ENCODE results near the gene MIDN. TPM values are rescaled to one million over a fixed set of nuclear protein-coding genes. Genes with fewer than 3 reads are reported as not detected.

The MIDN gene
- total RNA-seq, 2 experiments from 2014 or later: 86.2 to 88.6 TPM

DNA sequence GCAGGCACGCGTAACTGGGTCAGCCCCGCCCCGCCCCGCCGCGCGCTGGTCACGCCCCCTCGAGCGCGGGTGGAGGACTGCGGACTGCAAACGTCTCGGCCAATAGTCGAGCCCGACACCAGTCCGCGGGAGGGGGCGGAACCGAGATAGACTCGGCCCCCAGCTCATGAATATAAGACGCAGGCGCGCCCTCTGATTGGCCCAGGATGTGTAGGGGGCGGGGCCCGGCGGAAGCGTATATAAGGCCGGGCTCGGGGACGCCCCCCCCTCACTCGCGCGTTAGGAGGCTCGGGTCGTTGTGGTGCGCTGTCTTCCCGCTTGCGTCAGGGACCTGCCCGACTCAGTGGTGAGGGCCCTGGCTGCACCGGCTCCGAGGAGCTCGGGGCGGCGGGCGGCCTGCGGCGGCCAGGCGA is 20.7 kb downstream of the MIDN start, which contains the start of gene CIRBP:
Gene CIRBP (plus strand): TSS at position 268 of the 413 bp plus-strand sequence. CDS start 1,602 bp downstream, outside the sequence.
- CTCF ChIA-PET: interaction anchor here (0.6 to 11.2 kb wide), 7 partner anchors 11 to 240 kb away, joined by 3 to 412 read pairs (median 6); partner anchors contain the start of genes ATP5F1D and REEP6

DNA sequence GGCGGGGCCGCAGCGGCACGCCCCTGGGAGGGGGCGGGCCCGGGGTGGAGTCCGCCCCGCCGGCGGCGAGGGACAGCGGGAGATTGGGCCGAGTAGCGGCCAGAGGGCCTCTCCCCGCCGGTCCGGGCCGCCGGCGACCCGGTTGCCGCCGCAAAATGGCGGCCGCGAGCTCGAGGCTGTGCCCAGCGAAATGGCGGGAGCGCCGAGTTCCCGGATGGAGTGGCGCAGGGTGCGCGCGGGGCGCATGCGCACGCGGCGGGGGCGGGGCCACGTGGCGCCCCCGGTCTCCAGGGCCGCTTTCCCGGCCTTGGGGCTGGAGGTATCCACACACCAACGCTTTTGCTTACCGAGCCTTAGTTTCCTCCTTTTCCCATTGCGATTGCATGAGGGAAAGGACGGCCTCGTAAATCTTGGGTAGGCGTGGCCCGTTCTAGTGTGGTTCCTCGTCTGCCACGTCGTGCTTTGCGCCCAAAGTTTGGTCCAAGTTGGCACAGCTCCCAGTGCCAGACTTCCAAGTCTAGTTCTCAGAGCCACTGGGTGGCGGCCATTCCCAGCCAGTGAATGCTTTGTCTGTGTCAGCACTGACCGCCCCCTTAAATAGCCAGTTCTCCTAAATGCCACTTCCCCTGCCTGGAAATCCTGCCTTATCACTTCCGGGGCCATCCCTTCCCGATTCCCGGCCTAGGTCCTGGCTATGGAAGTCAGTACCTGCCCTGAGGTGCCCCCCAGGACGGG is 21.3 kb downstream of the MIDN start:
- peak; percentile 89 for DNase-seq
- POLR2A ChIA-PET: interaction anchor here (0.6 to 10.9 kb wide), 48 partner anchors 9 to 627 kb away, joined by 3 to 266 read pairs (median 6); partner anchors contain the start of genes ABCA7, ARHGAP45, ATP5F1D and CBARP
- H3K36me3 Mint-ChIP-seq (ENCODE audit: low read depth): peaks cover 44% of the 10 kb centered on the region
- CTCF ChIA-PET: interaction anchor here (1.0 to 11.2 kb wide), 6 partner anchors 10 to 240 kb away, joined by 3 to 412 read pairs (median 8); partner anchors contain the start of gene ATP5F1D
- peak overlapping the region; percentile 85 for H3K27ac Mint-ChIP-seq
- no peaks in the 10 kb centered on the region for H3K9me3 Mint-ChIP-seq
- peaks cover 71% of the 10 kb centered on the region for H3K4me1 Mint-ChIP-seq
- peaks cover 3% of the 10 kb centered on the region for H3K27me3 Mint-ChIP-seq
- peak overlapping the region; percentile 91 for H3K4me3 Mint-ChIP-seq

More for the DNA sequence above, 20.7 kb downstream of the MIDN start, which contains the start of gene CIRBP:
- POLR2A ChIA-PET: interaction anchor here (0.6 to 10.9 kb wide), 55 partner anchors 10 to 628 kb away, joined by 3 to 266 read pairs (median 6); partner anchors contain the start of genes ABCA7, ARHGAP45, ATP5F1D and CBARP
- peak within 1 kb of the TSS; percentile 91 for H3K4me3 Mint-ChIP-seq
- H3K27ac Mint-ChIP-seq: peak within 1 kb of the TSS; percentile 85
- DNase-seq: peak; percentile 100
- H3K36me3 Mint-ChIP-seq (ENCODE audit: low read depth): peaks cover 41% of the 10 kb centered on the region
- no peaks in the 10 kb centered on the region for H3K9me3 Mint-ChIP-seq
- peaks cover 70% of the 10 kb centered on the region for H3K4me1 Mint-ChIP-seq
- peaks cover 3% of the 10 kb centered on the region for H3K27me3 Mint-ChIP-seq

DNA sequence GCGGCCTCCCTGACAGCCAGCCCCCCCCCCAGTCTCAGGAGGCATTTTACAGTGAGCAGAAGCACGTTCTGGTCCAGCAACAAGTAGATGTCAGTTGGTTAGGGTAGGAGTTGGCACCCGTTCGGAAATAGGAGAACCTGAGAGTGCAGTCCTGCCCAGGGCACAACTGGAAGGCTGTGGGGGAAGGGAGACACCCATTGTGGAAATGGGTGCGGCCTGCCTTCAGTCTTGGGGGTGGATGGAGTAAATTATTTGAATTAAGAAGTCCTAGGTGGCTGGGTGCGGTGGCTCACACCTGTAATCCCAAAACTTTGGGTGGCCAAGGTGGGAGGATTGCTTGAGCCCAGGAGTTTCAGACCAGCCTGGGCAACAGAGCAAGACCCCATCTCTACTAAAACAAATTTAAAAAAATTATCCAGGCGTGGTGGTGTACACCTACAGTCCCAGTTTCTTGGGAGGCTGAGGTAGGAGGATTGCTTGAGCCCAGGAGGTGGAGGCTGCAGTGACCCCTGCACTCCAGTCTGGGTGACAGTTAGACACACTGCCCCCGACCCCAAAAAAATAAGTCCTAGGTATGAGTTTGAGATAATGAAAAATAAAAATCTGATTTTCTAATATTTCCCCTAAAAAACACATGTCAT is 21.9 kb downstream of the MIDN start:
- Mint-ChIP-seq H3K4me3 (peak overlapping the region; percentile 91), H3K27ac (peak overlapping the region; percentile 85), H3K4me1 (peaks cover 67% of the 10 kb centered on the region), H3K36me3 (ENCODE audit: low read depth) (peaks cover 45% of the 10 kb centered on the region), H3K9me3 (no peaks in the 10 kb centered on the region), H3K27me3 (peaks cover 3% of the 10 kb centered on the region)
- ChIA-PET CTCF (no interaction called here), POLR2A (interaction anchor here (0.9 to 5.4 kb wide), 7 partner anchors 12 to 382 kb away, joined by 3 to 266 read pairs (median 20); partner anchors contain the start of genes ARHGAP45, ATP5F1D, CNN2 and TCF3)
- DNase-seq: no peak

DNA sequence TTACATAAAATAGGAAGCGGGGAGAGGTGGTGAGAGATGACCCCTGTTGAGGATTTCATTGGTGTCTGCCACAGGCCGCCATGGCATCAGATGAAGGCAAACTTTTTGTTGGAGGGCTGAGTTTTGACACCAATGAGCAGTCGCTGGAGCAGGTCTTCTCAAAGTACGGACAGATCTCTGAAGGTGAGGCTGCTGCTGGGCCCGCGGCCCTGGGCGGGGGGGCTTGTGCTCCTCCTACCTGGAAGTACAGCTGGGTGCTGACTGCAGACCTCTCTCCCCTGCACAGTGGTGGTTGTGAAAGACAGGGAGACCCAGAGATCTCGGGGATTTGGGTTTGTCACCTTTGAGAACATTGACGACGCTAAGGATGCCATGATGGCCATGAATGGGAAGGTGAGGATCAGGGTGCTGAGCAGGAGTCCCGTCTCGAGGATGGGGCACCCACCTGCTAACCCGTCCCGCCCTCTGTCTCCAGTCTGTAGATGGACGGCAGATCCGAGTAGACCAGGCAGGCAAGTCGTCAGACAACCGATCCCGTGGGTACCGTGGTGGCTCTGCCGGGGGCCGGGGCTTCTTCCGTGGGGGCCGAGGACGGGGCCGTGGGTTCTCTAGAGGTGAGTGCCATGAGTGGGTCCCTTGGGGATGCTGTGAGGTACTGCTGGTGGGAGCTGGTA is 22.6 kb downstream of the MIDN start:
- ChIA-PET CTCF (interaction anchor here (0.6 to 1.9 kb wide), 3 partner anchors 26 to 138 kb away, joined by 3 to 6 read pairs (median 3); no protein-coding TSS in a partner anchor), POLR2A (interaction anchor here (1.1 to 2.5 kb wide), 3 partner anchors 10 to 30 kb away, joined by 3 to 8 read pairs (median 6); no protein-coding TSS in a partner anchor)
- Mint-ChIP-seq H3K36me3 (ENCODE audit: low read depth) (peaks cover 45% of the 10 kb centered on the region), H3K4me1 (peaks cover 62% of the 10 kb centered on the region), H3K27ac (peak overlapping the region; percentile 85), H3K4me3 (peak overlapping the region; percentile 91), H3K27me3 (peaks cover 3% of the 10 kb centered on the region), H3K9me3 (no peaks in the 10 kb centered on the region)
- DNase-seq: no peak

DNA sequence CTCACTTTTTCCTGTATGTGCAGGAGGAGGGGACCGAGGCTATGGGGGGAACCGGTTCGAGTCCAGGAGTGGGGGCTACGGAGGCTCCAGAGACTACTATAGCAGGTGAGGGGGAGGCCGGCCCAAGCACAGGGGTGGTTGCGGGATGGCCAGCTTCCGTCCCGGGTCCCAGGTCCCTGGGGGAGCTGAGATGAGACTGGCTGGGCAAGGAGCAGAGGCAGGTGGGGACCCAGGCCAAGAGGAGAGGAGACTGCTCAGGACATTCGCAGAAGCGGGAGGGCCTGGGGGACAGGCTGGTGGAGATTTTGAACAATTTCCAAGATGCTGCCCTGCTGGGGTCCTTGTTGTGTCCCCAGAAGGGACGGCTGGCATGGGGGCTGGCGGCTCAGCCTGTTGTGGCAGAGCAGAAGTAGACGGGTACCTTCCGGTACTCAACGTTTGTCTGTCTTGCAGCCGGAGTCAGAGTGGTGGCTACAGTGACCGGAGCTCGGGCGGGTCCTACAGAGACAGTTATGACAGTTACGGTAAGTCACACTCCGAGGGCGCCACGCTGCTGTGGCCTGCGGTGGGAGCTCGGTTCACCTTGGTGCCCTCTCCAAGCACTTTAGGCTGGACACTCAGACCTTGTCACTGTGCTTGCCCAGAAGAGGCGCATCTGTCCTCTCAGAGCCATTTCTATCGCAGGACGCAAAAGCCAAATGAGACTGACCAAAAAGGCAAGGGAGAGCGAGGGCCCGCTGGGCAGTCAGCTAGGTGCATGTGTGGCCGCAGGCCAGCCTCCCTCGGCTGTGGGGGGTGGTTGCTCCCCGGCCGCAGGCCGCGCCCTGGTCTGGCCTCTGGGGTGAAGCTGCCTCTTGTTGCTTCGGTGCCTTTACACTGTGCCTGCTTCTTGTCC is 23.4 kb downstream of the MIDN start:
- DNase-seq: no peak

DNA sequence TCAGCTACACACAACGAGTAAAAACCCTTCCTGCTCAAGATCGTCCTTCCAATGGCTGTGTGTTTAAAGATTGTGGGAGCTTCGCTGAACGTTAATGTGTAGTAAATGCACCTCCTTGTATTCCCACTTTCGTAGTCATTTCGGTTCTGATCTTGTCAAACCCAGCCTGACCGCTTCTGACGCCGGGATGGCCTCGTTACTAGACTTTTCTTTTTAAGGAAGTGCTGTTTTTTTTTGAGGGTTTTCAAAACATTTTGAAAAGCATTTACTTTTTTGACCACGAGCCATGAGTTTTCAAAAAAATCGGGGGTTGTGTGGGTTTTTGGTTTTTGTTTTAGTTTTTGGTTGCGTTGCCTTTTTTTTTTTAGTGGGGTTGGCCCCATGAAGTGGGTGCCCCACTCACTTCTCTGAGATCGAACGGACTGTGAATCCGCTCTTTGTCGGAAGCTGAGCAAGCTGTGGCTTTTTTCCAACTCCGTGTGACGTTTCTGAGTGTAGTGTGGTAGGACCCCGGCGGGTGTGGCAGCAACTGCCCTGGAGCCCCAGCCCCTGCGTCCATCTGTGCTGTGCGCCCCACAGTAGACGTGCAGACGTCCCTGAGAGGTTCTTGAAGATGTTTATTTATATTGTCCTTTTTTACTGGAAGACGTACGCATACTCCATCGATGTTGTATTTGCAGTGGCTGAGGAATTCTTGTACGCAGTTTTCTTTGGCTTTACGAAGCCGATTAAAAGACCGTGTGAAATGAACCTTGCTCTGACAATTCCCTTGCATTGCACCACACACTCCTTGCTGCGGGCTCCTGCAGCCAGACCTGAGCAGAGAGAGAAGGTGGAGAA is 24.3 kb downstream of the MIDN start:
- no peaks in the 10 kb centered on the region for H3K27me3 Mint-ChIP-seq
- ChIA-PET CTCF (interaction anchor here (1.4 to 1.9 kb wide), 3 partner anchors 28 to 111 kb away, joined by 3 to 14 read pairs (median 6); no protein-coding TSS in a partner anchor), POLR2A (interaction anchor here (1.0 to 2.5 kb wide), 6 partner anchors 12 to 380 kb away, joined by 3 to 16 read pairs (median 4); partner anchors contain the start of genes MED16 and RNU6-9)
- DNase-seq: no peak
- peaks cover 52% of the 10 kb centered on the region for H3K36me3 Mint-ChIP-seq (ENCODE audit: low read depth)
- H3K9me3 Mint-ChIP-seq: no peaks in the 10 kb centered on the region
- H3K4me1 Mint-ChIP-seq: peaks cover 60% of the 10 kb centered on the region
- H3K4me3 Mint-ChIP-seq: peak overlapping the region; percentile 41
- H3K27ac Mint-ChIP-seq: peak overlapping the region; percentile 68

More for the DNA sequence above, 23.4 kb downstream of the MIDN start:
- peaks cover 49% of the 10 kb centered on the region for H3K36me3 Mint-ChIP-seq (ENCODE audit: low read depth)
- peaks cover 64% of the 10 kb centered on the region for H3K4me1 Mint-ChIP-seq
- H3K27ac Mint-ChIP-seq: peak overlapping the region; percentile 85
- H3K27me3 Mint-ChIP-seq: peaks cover 3% of the 10 kb centered on the region
- no peaks in the 10 kb centered on the region for H3K9me3 Mint-ChIP-seq
- ChIA-PET CTCF (interaction anchor here (0.6 to 1.9 kb wide), 3 partner anchors 27 to 137 kb away, joined by 3 to 6 read pairs (median 3); no protein-coding TSS in a partner anchor), POLR2A (interaction anchor here (1.1 to 2.5 kb wide), 4 partner anchors 11 to 31 kb away, joined by 3 to 16 read pairs (median 7); no protein-coding TSS in a partner anchor)
- H3K4me3 Mint-ChIP-seq: peak overlapping the region; percentile 91

DNA sequence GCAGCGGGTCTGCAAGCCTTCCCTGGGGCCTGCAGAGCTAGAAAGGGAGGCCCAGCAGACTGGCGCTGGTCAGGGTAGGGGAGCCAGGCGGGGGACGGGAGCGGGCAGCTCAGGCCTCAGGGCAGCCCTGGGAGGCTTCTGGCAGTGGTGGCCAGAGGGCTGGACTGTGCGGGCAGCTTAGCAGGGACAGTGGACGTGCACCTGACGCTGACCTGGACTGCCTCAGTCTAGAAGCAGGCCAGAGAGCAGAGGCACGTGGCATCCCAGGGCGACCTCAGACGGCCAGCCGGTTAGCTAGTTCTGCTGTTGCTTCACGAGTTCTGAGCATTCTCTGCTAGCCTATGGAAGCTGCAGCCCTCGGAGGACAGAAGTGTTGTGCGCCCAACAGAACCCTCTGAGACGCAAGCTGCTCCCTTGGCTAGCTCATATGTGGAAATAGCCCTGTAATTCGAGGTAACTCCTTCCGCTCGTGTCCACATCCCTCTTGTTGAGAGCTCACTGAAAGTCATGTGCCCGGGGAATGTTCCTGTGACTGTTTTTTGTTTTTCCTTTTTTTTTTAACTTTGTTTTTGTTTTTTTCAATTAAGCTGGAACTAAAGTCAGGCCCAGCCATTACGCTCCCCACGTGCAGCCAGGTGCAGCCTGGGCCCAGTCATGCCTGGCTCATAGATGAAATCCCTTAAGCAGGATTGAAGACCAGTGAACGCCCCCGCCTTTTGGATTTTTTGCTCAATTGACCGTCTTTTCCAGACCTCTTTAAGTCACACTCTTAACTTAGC is 25.1 kb downstream of the MIDN start:
- Mint-ChIP-seq H3K4me3 (peak overlapping the region; percentile 14), H3K36me3 (ENCODE audit: low read depth) (peaks cover 57% of the 10 kb centered on the region), H3K9me3 (no peaks in the 10 kb centered on the region), H3K27me3 (no peaks in the 10 kb centered on the region), H3K4me1 (peaks cover 59% of the 10 kb centered on the region), H3K27ac (peak overlapping the region; percentile 72)
- no peak for DNase-seq
- ChIA-PET POLR2A (interaction anchor here (1.0 to 2.5 kb wide), 6 partner anchors 13 to 380 kb away, joined by 3 to 16 read pairs (median 4); partner anchors contain the start of genes MED16 and RNU6-9), CTCF (interaction anchor here (1.4 to 1.5 kb wide), 2 partner anchors 30 to 110 kb away, joined by 3 to 14 read pairs; no protein-coding TSS in a partner anchor)

DNA sequence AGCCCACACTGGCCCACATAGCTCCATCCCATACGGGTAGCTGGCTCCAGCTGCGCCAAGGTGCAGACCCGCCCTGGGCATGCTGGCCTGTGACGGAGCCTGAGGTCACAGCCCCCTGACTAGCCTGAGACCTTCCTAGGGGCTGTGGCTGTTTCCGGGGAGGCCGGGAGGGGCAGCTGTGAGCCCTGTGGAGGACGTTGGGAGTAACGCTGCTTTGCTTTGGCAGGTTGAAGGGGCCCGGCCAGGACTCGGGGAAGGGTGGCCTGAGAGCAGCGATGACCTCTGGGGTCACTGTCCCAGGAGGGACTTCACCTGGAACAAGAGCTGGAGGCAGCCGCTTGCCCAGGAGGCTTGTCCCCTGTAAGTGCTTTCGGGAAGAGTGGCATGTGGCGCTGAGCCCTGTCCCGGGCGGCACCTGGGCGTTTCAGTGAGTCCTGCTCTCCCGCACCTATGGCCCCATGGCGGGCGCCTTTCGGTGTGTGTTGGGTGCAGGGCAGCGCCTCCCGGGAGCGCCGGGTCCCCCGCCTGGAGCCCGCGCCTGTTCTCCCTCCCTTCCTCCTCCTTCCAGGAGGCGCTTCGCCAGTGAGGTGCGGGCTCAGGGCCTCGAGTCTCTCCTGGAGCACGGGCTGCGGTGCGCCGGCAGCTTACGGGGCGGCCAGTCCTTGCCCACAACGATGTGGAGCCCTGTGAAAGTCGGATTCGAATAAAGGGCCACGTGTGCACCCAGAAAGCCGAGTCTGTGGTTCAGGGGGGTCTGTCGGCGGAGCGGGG is 25.9 kb downstream of the MIDN start:
- peaks cover 52% of the 10 kb centered on the region for H3K4me1 Mint-ChIP-seq
- POLR2A ChIA-PET: interaction anchor here (0.6 to 2.5 kb wide), 7 partner anchors 21 to 381 kb away, joined by 3 to 16 read pairs (median 3); partner anchors contain the start of genes MED16 and RNU6-9
- CTCF ChIA-PET: interaction anchor here (0.6 to 2.1 kb wide), 4 partner anchors 30 to 625 kb away, joined by 3 to 23 read pairs (median 8); no protein-coding TSS in a partner anchor
- no peaks in the 10 kb centered on the region for H3K27me3 Mint-ChIP-seq
- no peak for DNase-seq
- no peaks in the 10 kb centered on the region for H3K9me3 Mint-ChIP-seq
- peak overlapping the region; percentile 72 for H3K27ac Mint-ChIP-seq
- peak overlapping the region; percentile 62 for H3K4me3 Mint-ChIP-seq
- H3K36me3 Mint-ChIP-seq (ENCODE audit: low read depth): peaks cover 57% of the 10 kb centered on the region

DNA sequence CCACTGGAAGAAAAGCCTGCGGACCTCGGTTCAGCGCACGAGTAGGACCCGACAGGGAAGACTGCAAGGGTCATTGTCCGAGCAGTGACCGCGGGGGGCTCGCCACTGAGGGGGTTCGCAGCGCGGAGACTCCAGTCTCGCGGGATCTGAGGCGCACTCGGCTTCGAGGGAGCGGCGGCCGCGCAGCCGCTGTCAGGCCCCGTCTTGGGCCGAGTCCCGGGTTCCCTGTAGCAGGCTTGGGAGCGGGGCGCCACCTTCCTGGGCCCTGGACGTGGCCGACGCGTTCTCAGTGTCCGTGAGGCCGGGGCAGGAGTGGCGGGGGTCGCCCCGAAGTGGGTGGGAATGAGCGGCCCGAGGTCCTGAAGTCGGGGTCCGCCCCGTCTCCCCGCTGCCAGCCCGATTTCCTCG is 26.5 kb downstream of the MIDN start:
- H3K27me3 Mint-ChIP-seq: no peaks in the 10 kb centered on the region
- H3K27ac Mint-ChIP-seq: peak overlapping the region; percentile 69
- no peaks in the 10 kb centered on the region for H3K9me3 Mint-ChIP-seq
- peak overlapping the region; percentile 62 for H3K4me3 Mint-ChIP-seq
- ChIA-PET CTCF (interaction anchor here (0.5 to 2.1 kb wide), 4 partner anchors 8 to 625 kb away, joined by 3 to 23 read pairs (median 8); no protein-coding TSS in a partner anchor), POLR2A (interaction anchor here (0.6 to 1.8 kb wide), 11 partner anchors 9 to 403 kb away, joined by 3 to 15 read pairs (median 4); partner anchors contain the start of gene ATP5F1D)
- DNase-seq: no peak
- peaks cover 59% of the 10 kb centered on the region for H3K36me3 Mint-ChIP-seq (ENCODE audit: low read depth)
- H3K4me1 Mint-ChIP-seq: peaks cover 56% of the 10 kb centered on the region
